Adipocyte (in vitro differentiated cells): ENCODE data around the gene CELF6.

Experiments
- DNase-seq: peaks from one replicate; pipeline ENCODE4 v3.0.0-alpha.2; 2015; ENCODE audit warnings: low read depth
- H3K27me3 ChIP-seq: replicated peaks from 2 replicates; pipeline ENCODE4 v1.7.0; 2013; ENCODE audit warnings: mild to moderate bottlenecking, low read length, moderate library complexity; ENCODE audit not compliant: control insufficient read depth, insufficient read depth
- H3K36me3 ChIP-seq: 2 replicates; pipeline ENCODE4 v1.7.0; 2013; ENCODE audit warnings: low read length, mild to moderate bottlenecking, moderate library complexity; ENCODE audit not compliant: control insufficient read depth, insufficient read depth, severe bottlenecking
- H3K4me1 ChIP-seq: 2 replicates; pipeline ENCODE4 v1.7.0; 2013; ENCODE audit warnings: mild to moderate bottlenecking, low read length, moderate library complexity; ENCODE audit not compliant: control insufficient read depth, insufficient read depth
- H3K4me3 ChIP-seq: 2 replicates; pipeline ENCODE4 v1.7.0; 2013; ENCODE audit warnings: mild to moderate bottlenecking, low read length, moderate library complexity
- H3K9ac ChIP-seq: 2 replicates; pipeline ENCODE4 v1.7.0; 2013; ENCODE audit warnings: mild to moderate bottlenecking, low read length, moderate library complexity
- H3K9me3 ChIP-seq: 2 replicates; pipeline ENCODE4 v1.7.0; 2013; ENCODE audit warnings: mild to moderate bottlenecking, low read length, moderate library complexity; ENCODE audit not compliant: control insufficient read depth

Gene CELF6

DNA sequence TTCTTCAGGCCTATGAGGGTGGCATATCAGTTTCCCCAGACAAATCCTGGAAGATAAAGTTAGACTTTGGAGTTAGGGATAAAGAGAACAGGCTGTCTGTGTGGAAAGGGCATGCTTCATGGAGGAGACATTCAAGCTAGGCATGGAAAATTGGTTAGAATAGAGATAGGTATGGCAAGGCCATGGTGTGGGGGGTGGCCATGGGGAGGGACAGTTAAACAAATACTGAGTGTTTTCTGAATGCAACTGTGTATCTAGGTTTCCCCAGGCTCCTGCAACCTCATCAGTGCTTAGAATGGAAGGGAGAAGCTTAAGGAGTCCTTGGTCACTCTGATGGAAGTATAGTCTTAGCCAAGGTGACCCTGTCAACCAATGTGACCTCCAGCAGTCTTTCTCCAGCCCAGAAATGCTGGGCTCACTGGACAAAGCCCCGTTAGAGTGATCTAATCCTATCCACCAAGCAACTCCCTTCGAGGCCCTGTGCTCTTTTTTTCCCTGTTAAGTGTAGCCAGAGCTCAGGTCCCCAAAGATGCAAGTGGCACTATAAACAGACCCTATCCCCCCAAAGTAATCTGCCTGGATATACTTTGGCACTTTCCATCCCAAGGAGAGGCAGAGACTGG, 83.5 kb downstream of the CELF6 start:
- no peaks in the 10 kb centered on the region for H3K27me3 ChIP-seq
- no peak for DNase-seq
- H3K36me3 ChIP-seq: peaks cover 16% of the 10 kb centered on the region
- H3K9me3 ChIP-seq: no peaks in the 10 kb centered on the region
- peak overlapping the region; percentile 71 for H3K4me3 ChIP-seq
- peaks cover 26% of the 10 kb centered on the region for H3K4me1 ChIP-seq
- peak overlapping the region; percentile 75 for H3K9ac ChIP-seq

DNA sequence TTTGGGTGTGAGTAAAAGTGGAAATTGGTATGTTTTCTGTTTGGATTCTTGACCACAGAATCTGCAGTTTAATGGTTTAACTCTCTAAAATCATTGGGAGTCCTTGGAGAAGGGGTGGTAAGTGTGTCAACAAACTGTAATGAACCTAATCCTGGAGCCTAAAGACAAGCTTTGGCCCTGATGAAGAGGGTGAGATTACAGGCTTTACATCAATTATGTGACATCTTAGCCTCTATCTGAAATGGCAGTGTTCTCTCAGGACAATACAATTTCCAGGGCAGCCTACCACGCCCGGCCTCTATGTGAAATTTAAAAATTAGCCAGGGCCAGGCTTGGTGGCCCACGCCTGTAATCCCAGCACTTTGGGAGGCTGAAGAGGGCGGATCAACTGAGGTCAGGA, 84.7 kb downstream of the CELF6 start:
- Histone ChIP-seq H3K9ac (no peak overlapping the region), H3K27me3 (no peaks in the 10 kb centered on the region), H3K36me3 (peaks cover 4% of the 10 kb centered on the region), H3K4me1 (peaks cover 26% of the 10 kb centered on the region), H3K4me3 (no peak overlapping the region), H3K9me3 (no peaks in the 10 kb centered on the region)
- no peak for DNase-seq
